PC-3 (cell line): ENCODE measurements around the gene SGTA. TPM values are rescaled to one million over a fixed set of nuclear protein-coding genes. Genes with fewer than 3 reads are reported as not detected.

ENCODE experiments used
- ATAC-seq: fragments of 200-7000 bp; cut with Tn5 transposase; 2 replicates; pipeline ENCODE4 v1.9.1; 2020; ENCODE audit warnings: mild to moderate bottlenecking, moderate library complexity
- BruUV-seq: library from RNA; stranded (reverse); fragments of 400-500 nt; replicated peaks from 2 replicates; lab custom pipeline; 2021; lab: Mats Ljungman, UMichigan
- CTCF ChIA-PET: fragments of 300-600 bp; sonication (Branson Sonifier 250); formaldehyde crosslinking; loops from one replicate; lab custom pipeline; 2022; ENCODE audit warnings: antibody characterized with exemption; lab: Charles Lee
- POLR2A ChIA-PET: fragments of 300-600 bp; sonication (Branson Sonifier 250); formaldehyde crosslinking; loops from one replicate; lab custom pipeline; 2022; ENCODE audit warnings: antibody characterized with exemption; ENCODE audit not compliant: unreplicated experiment; lab: Charles Lee
- DNase-seq: peaks from one replicate; pipeline ENCODE4 v3.0.0-alpha.2; 2015
- H2AFZ ChIP-seq: fragments of 300-600 bp; sonication (generic); 2 replicates; pipeline ENCODE4 v1.6.0; 2016; ENCODE audit warnings: antibody characterized with exemption, low read length
- H3F3A ChIP-seq: fragments of 300-600 bp; sonication (generic); one replicate; pipeline ENCODE4 v1.6.0; 2017; ENCODE audit warnings: antibody characterized with exemption, low read length, control low read depth, mild to moderate bottlenecking; ENCODE audit not compliant: unreplicated experiment
- H3K27ac ChIP-seq: fragments of 300-600 bp; sonication (generic); 2 replicates; pipeline ENCODE4 v1.5.1; 2016; ENCODE audit warnings: mild to moderate bottlenecking, low read length
- H3K27me3 ChIP-seq: fragments of 300-600 bp; sonication (generic); 2 replicates; pipeline ENCODE4 v1.6.1; 2016; ENCODE audit warnings: low read length, mixed read lengths
- H3K36me3 ChIP-seq: fragments of 300-600 bp; sonication (generic); 2 replicates; pipeline ENCODE4 v1.6.1; 2016; ENCODE audit warnings: low read depth, mixed run types, low read length, mixed read lengths
- H3K4me1 ChIP-seq: fragments of 300-600 bp; sonication (generic); 2 replicates; pipeline ENCODE4 v1.5.1; 2016; ENCODE audit warnings: low read length; ENCODE audit not compliant: insufficient read depth
- H3K4me2 ChIP-seq: fragments of 300-600 bp; sonication (generic); 2 replicates; pipeline ENCODE4 v1.6.0; 2016; ENCODE audit warnings: low read length
- H3K4me3 ChIP-seq: fragments of 300-600 bp; sonication (generic); 2 replicates; pipeline ENCODE4 v1.5.1; 2016; ENCODE audit warnings: mild to moderate bottlenecking, low read length, mixed read lengths
- H3K79me2 ChIP-seq: fragments of 300-600 bp; sonication (generic); 2 replicates; pipeline ENCODE4 v1.6.1; 2017; ENCODE audit warnings: low read length, mixed read lengths
- H3K9ac ChIP-seq: fragments of 300-600 bp; sonication (generic); 2 replicates; pipeline ENCODE4 v1.6.0; 2016; ENCODE audit warnings: mild to moderate bottlenecking, low read length
- H3K9me2 ChIP-seq: fragments of 300-600 bp; sonication (generic); replicated peaks from 2 replicates; pipeline ENCODE4 v1.6.1; 2016; ENCODE audit warnings: mixed run types, low read length, mixed read lengths
- H3K9me3 ChIP-seq: fragments of 300-600 bp; sonication (generic); 2 replicates; pipeline ENCODE4 v1.6.1; 2016; ENCODE audit warnings: low read length, mixed read lengths
- H4K20me1 ChIP-seq: fragments of 300-600 bp; sonication (generic); 2 replicates; pipeline ENCODE4 v1.6.1; 2016; ENCODE audit warnings: low read length, mixed read lengths
- EZH2 ChIP-seq: fragments of 300-600 bp; sonication (generic); IDR thresholded peaks from one replicate; pipeline ENCODE4 v1.6.1; 2017; ENCODE audit warnings: antibody characterized with exemption, mild to moderate bottlenecking, low read length; ENCODE audit not compliant: unreplicated experiment
- EZH2phosphoT487 ChIP-seq: fragments of 300-600 bp; sonication (generic); IDR thresholded peaks from 2 replicates; pipeline ENCODE4 v1.6.1; 2018; ENCODE audit warnings: mild to moderate bottlenecking, antibody characterized with exemption, low read length, borderline replicate concordance
- intact Hi-C: fragments of 100-400 bp; cut with micrococcal nuclease; formaldehyde crosslinking; loops from 2 replicates; pipeline ENCODE4 v1.9.0; 2023
- total RNA-seq: library from RNA; depleted of rRNA; stranded (reverse); fragments of >200 nt; gene quantifications from 2 replicates; pipeline ENCODE4 v1.2.3, GENCODE V29; 2014; rRNA removed
- TF ChIP-seq, protein P1 (sequence below): fragments of 300-600 bp; sonication (generic); conservative IDR thresholded peaks from 2 replicates; pipeline ENCODE4 v1.5.1; 2017; ENCODE audit warnings: antibody characterized with exemption, low read depth, mild to moderate bottlenecking, low read length

The SGTA gene
- total RNA-seq, 1 experiment from 2014 or later: 78.6 TPM

DNA sequence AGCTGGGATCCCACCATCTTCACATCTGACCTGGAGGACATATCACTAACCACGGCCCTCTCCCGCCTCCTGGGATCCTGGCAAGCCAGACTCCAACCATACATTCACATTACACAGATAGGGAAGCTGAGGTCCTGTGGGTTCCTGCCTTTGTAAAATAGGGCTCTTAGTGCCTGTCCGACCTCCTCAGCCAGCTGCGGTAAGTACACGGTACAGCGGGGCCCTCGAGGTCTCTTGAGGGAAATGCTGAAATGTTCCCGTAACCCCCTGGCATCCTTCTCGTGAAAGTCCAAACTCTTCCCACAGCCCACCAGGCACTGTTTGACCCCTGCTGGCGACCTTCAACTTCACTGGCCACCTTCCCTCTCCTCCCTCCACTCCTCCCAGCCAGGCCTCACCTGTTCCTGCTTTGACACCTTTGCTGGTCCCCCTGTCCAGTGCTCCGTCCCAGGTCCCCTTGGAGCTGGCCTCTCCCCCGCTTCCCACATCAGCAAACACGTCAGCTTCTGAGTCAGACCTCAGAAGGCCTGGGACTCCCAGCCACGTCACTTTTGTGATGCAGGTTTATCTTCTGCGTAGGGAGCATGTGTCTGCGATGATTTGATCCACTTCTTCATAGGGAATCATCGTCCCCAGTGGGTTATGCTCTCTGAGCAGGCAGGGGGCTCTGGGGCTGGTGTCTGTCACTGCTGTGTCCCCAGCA lies 71.8 kb downstream of the SGTA start:
- TF ChIP-seq, protein P1, sequence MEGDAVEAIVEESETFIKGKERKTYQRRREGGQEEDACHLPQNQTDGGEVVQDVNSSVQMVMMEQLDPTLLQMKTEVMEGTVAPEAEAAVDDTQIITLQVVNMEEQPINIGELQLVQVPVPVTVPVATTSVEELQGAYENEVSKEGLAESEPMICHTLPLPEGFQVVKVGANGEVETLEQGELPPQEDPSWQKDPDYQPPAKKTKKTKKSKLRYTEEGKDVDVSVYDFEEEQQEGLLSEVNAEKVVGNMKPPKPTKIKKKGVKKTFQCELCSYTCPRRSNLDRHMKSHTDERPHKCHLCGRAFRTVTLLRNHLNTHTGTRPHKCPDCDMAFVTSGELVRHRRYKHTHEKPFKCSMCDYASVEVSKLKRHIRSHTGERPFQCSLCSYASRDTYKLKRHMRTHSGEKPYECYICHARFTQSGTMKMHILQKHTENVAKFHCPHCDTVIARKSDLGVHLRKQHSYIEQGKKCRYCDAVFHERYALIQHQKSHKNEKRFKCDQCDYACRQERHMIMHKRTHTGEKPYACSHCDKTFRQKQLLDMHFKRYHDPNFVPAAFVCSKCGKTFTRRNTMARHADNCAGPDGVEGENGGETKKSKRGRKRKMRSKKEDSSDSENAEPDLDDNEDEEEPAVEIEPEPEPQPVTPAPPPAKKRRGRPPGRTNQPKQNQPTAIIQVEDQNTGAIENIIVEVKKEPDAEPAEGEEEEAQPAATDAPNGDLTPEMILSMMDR: no peak
- no peak for TF ChIP-seq EZH2phosphoT487
- no peak for TF ChIP-seq EZH2
- Histone ChIP-seq H3F3A (no peaks in the 10 kb centered on the region), H3K27me3 (no peaks in the 10 kb centered on the region), H2AFZ (no peak overlapping the region), H3K79me2 (no peaks in the 10 kb centered on the region), H3K27ac (no peak overlapping the region), H3K9me2 (no peaks in the 10 kb centered on the region), H3K4me3 (no peak overlapping the region), H3K36me3 (no peaks in the 10 kb centered on the region), H3K4me1 (no peaks in the 10 kb centered on the region; the same call in 1 of the 2 replicates), H3K9me3 (0 out of 2 replicates have a peak, but pooled peaks cover 7% of the 10 kb centered on the region), H3K9ac (no peak overlapping the region), H4K20me1 (no peaks in the 10 kb centered on the region), H3K4me2 (no peak overlapping the region)
- intact Hi-C loops: no loop called here
- DNase-seq: peak; percentile 21
- POLR2A ChIA-PET: no interaction called here
- no peak for ATAC-seq
- CTCF ChIA-PET: no interaction called here
- BruUV-seq: no TSS peak

DNA sequence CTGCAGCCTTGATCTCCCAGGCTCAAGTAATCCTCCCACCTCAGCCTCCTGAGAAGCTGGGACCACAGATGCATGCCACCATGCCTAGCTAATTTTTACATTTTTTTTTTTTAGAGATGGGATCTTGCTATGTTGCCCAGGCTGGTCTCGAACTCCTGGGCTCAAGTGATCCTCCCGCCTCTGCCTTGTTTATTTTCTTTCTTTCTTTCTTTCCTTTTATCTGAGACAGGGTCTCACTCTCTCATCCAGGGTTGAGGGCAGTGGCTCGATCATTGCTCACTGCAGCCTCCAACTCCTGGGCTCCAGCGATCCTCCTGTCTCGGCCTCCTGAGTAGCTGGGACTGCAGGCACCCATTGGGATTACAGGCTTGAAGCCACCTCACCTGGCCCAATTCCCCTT lies 76.8 kb downstream of the SGTA start:
- Histone ChIP-seq H3K9ac (no peak overlapping the region), H3K9me3 (no peaks in the 10 kb centered on the region), H4K20me1 (no peaks in the 10 kb centered on the region), H3K4me1 (no peaks in the 10 kb centered on the region; the same call in 1 of the 2 replicates), H3F3A (no peaks in the 10 kb centered on the region), H3K27me3 (no peaks in the 10 kb centered on the region), H3K9me2 (no peaks in the 10 kb centered on the region), H3K4me3 (no peak overlapping the region), H3K4me2 (no peak overlapping the region), H2AFZ (no peak overlapping the region), H3K27ac (no peak overlapping the region), H3K79me2 (no peaks in the 10 kb centered on the region), H3K36me3 (no peaks in the 10 kb centered on the region)
- DNase-seq: no peak
- TF ChIP-seq, protein P1: no peak
- no peak for TF ChIP-seq EZH2phosphoT487
- TF ChIP-seq EZH2: no peak
- CTCF ChIA-PET: no interaction called here
- no peak for ATAC-seq
- POLR2A ChIA-PET: no interaction called here
- intact Hi-C loops: no loop called here
- BruUV-seq: no TSS peak

Other genes starting within 250 kb of the SGTA start
- gene GNG7, start 80.6 kb downstream of the SGTA start, total RNA-seq: 1.1 and 1.2 TPM in 2 replicates
- 1.7 and 2.0 TPM in 2 replicates for gene DIRAS1, start 61.9 kb downstream of the SGTA start, total RNA-seq
- gene SLC39A3, start 43.3 kb downstream of the SGTA start, total RNA-seq: 87.4 and 92.4 TPM in 2 replicates
- 221 and 270 TPM in 2 replicates for gene THOP1, start 2.2 kb upstream of the SGTA start, total RNA-seq
- gene ZNF554, start 36.6 kb upstream of the SGTA start, total RNA-seq: 1.6 and 2.3 TPM in 2 replicates
- gene ZNF555, start 58.2 kb upstream of the SGTA start, total RNA-seq: 0.75 and 0.84 TPM in 2 replicates
- gene ZNF556, start 84.1 kb upstream of the SGTA start, total RNA-seq: 0.04 TPM in 1 of 2 replicates, not detected in the other
- 1.6 and 3.3 TPM in 2 replicates for gene ZNF57, start 117.7 kb upstream of the SGTA start, total RNA-seq
- gene ZNF77, start 161.7 kb upstream of the SGTA start, total RNA-seq: 2.1 and 5.1 TPM in 2 replicates
- gene TLE6, start 194.3 kb upstream of the SGTA start, total RNA-seq: 1.9 and 4.1 TPM in 2 replicates
- gene TLE2, start 246.0 kb upstream of the SGTA start, total RNA-seq: 7.7 and 10.0 TPM in 2 replicates